Upper lobe of right lung (tissue), 1 donor: ENCODE measurements around the gene PIK3R5. TPM values are rescaled to one million over a fixed set of nuclear protein-coding genes. Genes with fewer than 3 reads are reported as not detected.

Experiments
- ATAC-seq: fragments of 200-7000 bp; cut with Tn5 transposase; one replicate; pipeline ENCODE4 v1.9.1; 2020; ENCODE audit warnings: mild to moderate bottlenecking, moderate library complexity
- DNase-seq: peaks from one replicate; pipeline ENCODE4 v3.0.0-alpha.2; 2020
- H3K27ac ChIP-seq: fragments of 200-600 bp; one replicate; pipeline ENCODE4 v1.8.0; 2022
- H3K27me3 ChIP-seq: fragments of 200-600 bp; one replicate; pipeline ENCODE4 v1.8.0; 2022; ENCODE audit warnings: mild to moderate bottlenecking
- H3K36me3 ChIP-seq: fragments of 200-600 bp; one replicate; pipeline ENCODE4 v1.8.0; 2022
- H3K4me1 ChIP-seq: fragments of 200-600 bp; one replicate; pipeline ENCODE4 v1.8.0; 2022
- H3K4me3 ChIP-seq: fragments of 200-600 bp; one replicate; pipeline ENCODE4 v1.8.0; 2022; ENCODE audit warnings: mild to moderate bottlenecking
- H3K9me3 ChIP-seq: fragments of 200-600 bp; one replicate; pipeline ENCODE4 v1.8.0; 2022
- intact Hi-C: fragments of 100-400 bp; cut with DNase I; formaldehyde crosslinking; loops from one replicate; pipeline ENCODE4 v1.11.0; 2022
- total RNA-seq: library from RNA; stranded (reverse); fragmentation: NEBNext Ultra II Directional; extraction: Animal tissue kit (Norgen Biotek cat#: 25700); gene quantifications from one replicate; pipeline ENCODE4 v1.2.1, GENCODE V29; 2021
- TF ChIP-seq, protein P1 (sequence below): fragments of 200-600 bp; IDR thresholded peaks from one replicate; pipeline ENCODE4 v1.8.0; 2022; ENCODE audit warnings: antibody characterized with exemption
- donor health status: DM: no; HTN: yes; CAD: no; lungs with severe emphysema.

The PIK3R5 gene
- total RNA-seq, 1 donor from 2014 or later = 37.7 TPM

DNA sequence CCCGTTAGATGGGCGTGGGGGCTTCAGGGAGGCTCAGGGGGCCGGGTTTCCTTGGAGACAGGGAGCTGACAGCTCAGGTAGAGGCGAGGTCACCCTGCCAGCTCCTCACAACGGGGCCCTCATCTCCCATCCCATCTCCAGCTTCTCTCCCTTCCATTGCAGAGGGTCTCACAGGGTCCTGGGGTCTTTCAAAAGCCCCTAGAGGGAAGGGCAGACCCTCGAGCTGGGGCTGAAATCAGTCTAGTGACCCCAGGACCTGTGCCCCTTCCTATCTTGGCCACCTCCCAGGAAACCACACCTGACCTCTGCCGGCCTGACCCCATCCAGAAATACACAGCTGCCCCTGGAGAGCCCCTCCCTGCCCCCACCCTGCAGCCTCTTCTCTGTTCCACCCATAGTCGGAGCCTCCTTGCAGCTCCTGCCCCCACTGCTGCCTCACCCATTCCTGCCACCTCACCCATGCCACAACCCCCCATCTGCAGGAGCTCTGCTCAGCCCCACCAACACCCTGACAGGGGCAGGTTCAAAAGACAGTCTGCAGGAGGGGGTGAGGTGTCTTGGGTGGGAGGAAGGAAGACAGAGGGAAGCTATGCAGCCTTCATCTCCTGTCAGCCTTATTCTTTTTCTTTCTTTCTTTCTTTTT, 23.4 kb downstream of the PIK3R5 start:
- no peak for DNase-seq
- Histone ChIP-seq H3K9me3 (no peaks in the 10 kb centered on the region), H3K4me3 (no peak overlapping the region), H3K36me3 (no peaks in the 10 kb centered on the region), H3K27me3 (no peaks in the 10 kb centered on the region), H3K4me1 (no peaks in the 10 kb centered on the region), H3K27ac (no peak overlapping the region)
- intact Hi-C loops = no loop called here
- TF ChIP-seq, protein P1, sequence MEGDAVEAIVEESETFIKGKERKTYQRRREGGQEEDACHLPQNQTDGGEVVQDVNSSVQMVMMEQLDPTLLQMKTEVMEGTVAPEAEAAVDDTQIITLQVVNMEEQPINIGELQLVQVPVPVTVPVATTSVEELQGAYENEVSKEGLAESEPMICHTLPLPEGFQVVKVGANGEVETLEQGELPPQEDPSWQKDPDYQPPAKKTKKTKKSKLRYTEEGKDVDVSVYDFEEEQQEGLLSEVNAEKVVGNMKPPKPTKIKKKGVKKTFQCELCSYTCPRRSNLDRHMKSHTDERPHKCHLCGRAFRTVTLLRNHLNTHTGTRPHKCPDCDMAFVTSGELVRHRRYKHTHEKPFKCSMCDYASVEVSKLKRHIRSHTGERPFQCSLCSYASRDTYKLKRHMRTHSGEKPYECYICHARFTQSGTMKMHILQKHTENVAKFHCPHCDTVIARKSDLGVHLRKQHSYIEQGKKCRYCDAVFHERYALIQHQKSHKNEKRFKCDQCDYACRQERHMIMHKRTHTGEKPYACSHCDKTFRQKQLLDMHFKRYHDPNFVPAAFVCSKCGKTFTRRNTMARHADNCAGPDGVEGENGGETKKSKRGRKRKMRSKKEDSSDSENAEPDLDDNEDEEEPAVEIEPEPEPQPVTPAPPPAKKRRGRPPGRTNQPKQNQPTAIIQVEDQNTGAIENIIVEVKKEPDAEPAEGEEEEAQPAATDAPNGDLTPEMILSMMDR = no peak
- no peak for ATAC-seq

DNA sequence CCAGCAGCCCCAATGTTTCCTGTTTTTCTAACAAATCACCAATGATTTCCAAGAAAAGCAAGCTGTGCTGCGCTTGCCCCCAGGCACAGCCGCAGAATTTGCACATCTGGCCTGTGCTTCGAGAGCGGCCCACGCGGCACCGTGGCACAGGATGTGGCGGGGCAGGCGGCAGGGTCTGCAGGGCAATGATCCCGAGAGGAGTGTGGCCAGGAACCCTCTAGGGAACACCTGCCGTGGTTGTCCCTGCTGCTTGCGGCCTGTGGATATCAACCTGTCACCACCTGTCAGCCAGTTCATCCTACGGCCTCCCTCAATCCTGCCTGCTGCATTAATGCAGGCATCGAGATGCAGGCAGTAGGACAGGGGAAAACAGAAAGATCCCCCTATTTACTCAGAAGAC, 24.0 kb downstream of the PIK3R5 start:
- H3K27ac ChIP-seq = peak overlapping the region; percentile 3
- TF ChIP-seq, protein P1 = no peak
- H3K27me3 ChIP-seq = no peaks in the 10 kb centered on the region
- intact Hi-C loops = no loop called here
- no peaks in the 10 kb centered on the region for H3K4me1 ChIP-seq
- H3K4me3 ChIP-seq = no peak overlapping the region
- H3K36me3 ChIP-seq = no peaks in the 10 kb centered on the region
- ATAC-seq (peak; percentile 77), DNase-seq (peak; percentile 75)
- H3K9me3 ChIP-seq = no peaks in the 10 kb centered on the region

DNA sequence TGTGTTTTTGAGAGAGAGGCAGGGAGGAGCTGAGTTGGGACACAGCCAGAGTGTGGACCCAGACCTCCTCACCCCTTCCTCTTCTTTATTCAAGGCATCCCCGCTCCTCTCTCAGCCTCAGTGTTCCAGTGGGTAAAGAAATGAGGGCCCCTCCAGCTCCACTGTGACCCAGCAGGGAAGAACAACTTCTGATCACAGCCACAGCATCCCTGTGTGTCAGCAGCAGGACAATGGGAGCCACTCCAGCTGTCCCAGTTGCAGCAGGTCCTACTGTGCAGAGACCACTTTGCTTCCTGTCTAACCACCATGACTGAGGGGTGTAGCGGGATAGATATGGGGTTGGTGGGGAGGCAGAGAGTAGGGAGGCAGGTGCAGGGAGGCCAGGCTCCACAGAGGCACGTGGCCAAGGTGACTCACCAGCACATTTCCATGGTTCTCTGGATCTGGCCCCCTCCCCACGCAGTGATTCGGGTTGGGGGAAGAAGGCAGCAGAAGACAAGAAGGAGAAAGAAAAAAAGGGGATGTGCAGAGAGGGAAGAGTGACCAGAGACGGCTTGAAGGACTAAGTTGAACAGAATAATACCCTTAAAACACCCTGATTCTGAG, 24.5 kb downstream of the PIK3R5 start:
- ATAC-seq (peak; percentile 5), DNase-seq (no peak)
- Histone ChIP-seq H3K27me3 (no peaks in the 10 kb centered on the region), H3K9me3 (no peaks in the 10 kb centered on the region), H3K4me3 (no peak overlapping the region), H3K4me1 (no peaks in the 10 kb centered on the region), H3K36me3 (no peaks in the 10 kb centered on the region), H3K27ac (peak overlapping the region; percentile 3)
- TF ChIP-seq, protein P1 = no peak
- intact Hi-C loops = no loop called here

DNA sequence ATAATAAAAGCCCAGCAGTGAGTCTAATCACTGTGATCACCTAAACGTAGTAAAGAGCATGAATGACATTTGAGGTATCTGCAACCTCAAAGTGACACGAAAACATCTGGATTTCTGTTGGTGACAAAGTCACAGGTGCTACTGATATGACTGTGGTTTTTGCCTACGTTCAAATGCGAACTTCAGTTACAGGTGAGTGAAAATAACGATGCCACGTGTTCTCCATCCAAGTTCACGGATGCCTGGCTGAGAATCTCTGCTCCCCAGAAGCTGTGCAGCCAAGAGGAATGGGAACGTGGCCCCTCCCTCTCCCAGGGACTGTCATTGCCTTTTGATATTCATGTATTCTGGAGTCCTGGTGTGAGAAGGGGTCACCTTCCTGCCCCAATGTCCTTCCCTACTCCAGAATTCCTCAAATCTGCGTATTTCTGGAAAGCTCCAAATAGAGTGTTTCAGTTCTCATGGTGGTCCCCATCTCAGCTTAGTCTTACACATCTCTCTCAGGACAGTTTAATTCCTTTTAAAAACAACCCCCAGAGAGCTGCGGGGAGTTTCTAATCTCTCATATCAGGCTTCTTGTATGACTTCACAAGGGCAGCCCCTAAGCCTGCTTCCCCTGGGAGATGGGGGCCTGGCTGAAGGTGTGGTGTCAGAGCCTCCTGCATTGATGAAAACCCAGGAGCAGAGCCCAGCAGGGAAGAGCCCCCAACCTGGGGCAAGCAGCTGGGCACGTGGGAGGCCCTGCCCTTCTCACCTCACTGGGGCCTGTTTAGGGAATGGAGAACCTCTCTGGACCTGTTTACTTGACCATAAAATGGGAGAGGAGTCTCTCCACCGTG, 25.8 kb downstream of the PIK3R5 start:
- Histone ChIP-seq H3K9me3 (no peaks in the 10 kb centered on the region), H3K27me3 (no peaks in the 10 kb centered on the region), H3K27ac (peak overlapping the region; percentile 32), H3K4me1 (no peaks in the 10 kb centered on the region), H3K36me3 (no peaks in the 10 kb centered on the region), H3K4me3 (no peak overlapping the region)
- intact Hi-C loops = no loop called here
- DNase-seq (no peak), ATAC-seq (no peak)
- TF ChIP-seq, protein P1 = no peak

DNA sequence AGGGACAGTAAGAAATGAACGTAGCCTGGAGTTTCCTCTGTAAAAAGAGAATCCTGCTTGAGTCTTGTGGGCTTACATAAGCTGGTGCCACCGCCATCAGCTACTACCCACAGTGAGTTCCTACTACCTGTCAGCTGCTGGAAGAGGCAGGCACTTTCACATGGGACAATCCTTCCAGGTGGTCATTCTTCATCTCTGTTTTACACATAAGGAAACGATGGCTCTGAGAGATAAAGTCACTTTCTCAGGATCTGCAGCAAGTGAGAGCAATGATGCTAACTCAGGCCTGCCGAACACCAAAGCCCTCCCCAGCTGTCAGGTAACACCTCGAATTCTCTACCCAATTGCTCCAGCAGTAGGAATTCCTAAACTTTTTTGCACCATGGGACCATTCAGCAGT, 26.6 kb downstream of the PIK3R5 start:
- Histone ChIP-seq H3K9me3 (no peaks in the 10 kb centered on the region), H3K36me3 (no peaks in the 10 kb centered on the region), H3K4me1 (no peaks in the 10 kb centered on the region), H3K27me3 (no peaks in the 10 kb centered on the region), H3K4me3 (no peak overlapping the region), H3K27ac (no peak overlapping the region)
- DNase-seq (no peak), ATAC-seq (no peak)
- TF ChIP-seq, protein P1 = no peak
- intact Hi-C loops = no loop called here
